ENCODE measurements around the gene MRGPRX4. TPM values are rescaled to one million over a fixed set of nuclear protein-coding genes. Genes with fewer than 3 reads are reported as not detected.

The MRGPRX4 gene
- total RNA-seq, 1 experiment from 2014 or later: not detected

DNA sequence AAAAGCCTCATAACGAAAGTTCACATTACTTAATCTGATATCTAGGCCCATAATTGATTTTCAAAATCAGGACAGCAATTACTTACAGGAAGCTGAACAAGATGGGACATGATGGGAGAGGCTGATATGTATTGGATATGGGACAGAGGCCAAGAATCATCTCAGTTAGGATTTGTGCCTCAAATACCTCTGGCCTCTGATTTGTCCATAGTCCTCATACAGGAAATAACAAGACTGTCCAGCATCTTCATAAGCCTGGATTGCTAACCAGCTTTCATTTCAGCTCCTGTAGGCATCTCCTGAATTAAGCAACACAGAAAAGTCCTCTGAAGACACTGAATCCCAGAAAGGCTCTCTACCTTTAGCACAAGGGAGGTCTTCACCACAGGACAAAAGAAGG is 4.3 kb upstream of the MRGPRX4 start:
- POLR2A ChIA-PET (ENCODE audit: unreplicated experiment): no interaction called here
- no peak overlapping the region for H2AFZ ChIP-seq
- no peaks in the 10 kb centered on the region for H3K4me1 ChIP-seq (replicated peaks; ENCODE audit: insufficient read depth)
- H4K20me1 ChIP-seq (ENCODE audit: insufficient read depth): no peaks in the 10 kb centered on the region
- intact Hi-C loops (cut with micrococcal nuclease; ENCODE audit: unreplicated experiment): no loop called here
- CTCF ChIA-PET: no interaction called here
- DNase-seq: no peak
- BruUV-seq (replicated peaks): no TSS peak
- no peaks in the 10 kb centered on the region for H3K79me2 ChIP-seq (ENCODE audit: low read depth)
- no peaks in the 10 kb centered on the region for H3F3A ChIP-seq (ENCODE audit: insufficient read depth, low read depth)
- no peak overlapping the region for H3K4me2 ChIP-seq
- H3K4me3 ChIP-seq: no peak overlapping the region
- H3K27me3 ChIP-seq (ENCODE audit: insufficient read depth, low read depth): peaks cover 14% of the 10 kb centered on the region
- no peak overlapping the region for H3K27ac ChIP-seq
- no peaks in the 10 kb centered on the region for H3K9me3 ChIP-seq (ENCODE audit: insufficient read depth, low read depth)
- H3K9me2 ChIP-seq (ENCODE audit: insufficient read depth): no peaks in the 10 kb centered on the region
- no peak for TF ChIP-seq CTCF (conservative IDR thresholded peaks at IDR 0.05)
- no peak for TF ChIP-seq EZH2 (IDR thresholded peaks at IDR 0.05; ENCODE audit: low read depth)
- no peaks in the 10 kb centered on the region for H3K36me3 ChIP-seq (ENCODE audit: low read depth)

- DNase-seq: peak in 1 of 2 experiments; percentile 45
- no peaks in the 10 kb centered on the region for H3K36me3 ChIP-seq (ENCODE audit: low read depth)
- H3K9me2 ChIP-seq (ENCODE audit: insufficient read depth): no peaks in the 10 kb centered on the region
- TF ChIP-seq CTCF (conservative IDR thresholded peaks at IDR 0.05): peak; percentile 88
- no peak for TF ChIP-seq EZH2 (IDR thresholded peaks at IDR 0.05; ENCODE audit: low read depth)
- H3K27me3 ChIP-seq (ENCODE audit: insufficient read depth, low read depth): peaks cover 15% of the 10 kb centered on the region
- H3K4me3 ChIP-seq: no peak overlapping the region
- H4K20me1 ChIP-seq (ENCODE audit: insufficient read depth): no peaks in the 10 kb centered on the region
- ChIA-PET POLR2A (ENCODE audit: unreplicated experiment) (no interaction called here), CTCF (interaction anchor here (0.7 to 0.8 kb wide), 3 partner anchors 33 to 381 kb away, joined by 4 to 5 read pairs (median 4); no protein-coding TSS in a partner anchor)
- H3K9me3 ChIP-seq (ENCODE audit: insufficient read depth, low read depth): no peaks in the 10 kb centered on the region
- no peaks in the 10 kb centered on the region for H3K4me1 ChIP-seq (replicated peaks; ENCODE audit: insufficient read depth)
- H3K79me2 ChIP-seq (ENCODE audit: low read depth): no peaks in the 10 kb centered on the region
- H3K27ac ChIP-seq: no peak overlapping the region
- H3F3A ChIP-seq (ENCODE audit: insufficient read depth, low read depth): no peaks in the 10 kb centered on the region
- H3K4me2 ChIP-seq: no peak overlapping the region
- H2AFZ ChIP-seq: no peak overlapping the region
- intact Hi-C loops (cut with micrococcal nuclease; ENCODE audit: unreplicated experiment): loop anchor here (1.0 kb wide), 2 partner anchors 480 to 631 kb away; no protein-coding TSS in a partner anchor
- BruUV-seq (replicated peaks): no TSS peak
Measured at GRCh38 chr11:18171377-18172000, 1.1 kb upstream of the MRGPRX4 start.

GRCh38 chr11:18173225-18173866 is 709 bp downstream of the MRGPRX4 start:
- no peaks in the 10 kb centered on the region for H3K36me3 ChIP-seq (ENCODE audit: low read depth)
- ChIA-PET CTCF (no interaction called here), POLR2A (ENCODE audit: unreplicated experiment) (no interaction called here)
- peaks cover 11% of the 10 kb centered on the region for H3K27me3 ChIP-seq (ENCODE audit: insufficient read depth, low read depth)
- TF ChIP-seq EZH2 (IDR thresholded peaks at IDR 0.05; ENCODE audit: low read depth): no peak
- H3K4me1 ChIP-seq (replicated peaks; ENCODE audit: insufficient read depth): no peaks in the 10 kb centered on the region
- H4K20me1 ChIP-seq (ENCODE audit: insufficient read depth): no peaks in the 10 kb centered on the region
- H3K4me2 ChIP-seq: no peak overlapping the region
- no peak for DNase-seq
- no peak overlapping the region for H3K27ac ChIP-seq
- no peaks in the 10 kb centered on the region for H3K9me2 ChIP-seq (ENCODE audit: insufficient read depth)
- no peaks in the 10 kb centered on the region for H3F3A ChIP-seq (ENCODE audit: insufficient read depth, low read depth)
- H3K79me2 ChIP-seq (ENCODE audit: low read depth): no peaks in the 10 kb centered on the region
- no TSS peak for BruUV-seq (replicated peaks)
- H3K9me3 ChIP-seq (ENCODE audit: insufficient read depth, low read depth): no peaks in the 10 kb centered on the region
- H3K4me3 ChIP-seq: no peak overlapping the region
- intact Hi-C loops (cut with micrococcal nuclease; ENCODE audit: unreplicated experiment): no loop called here
- H2AFZ ChIP-seq: no peak overlapping the region
